HEK293 (cell line): ENCODE results near the gene GYS2.

Experiments used
- BCL11B ChIP-seq: fragments of 450-650 bp; formaldehyde crosslinking; IDR thresholded peaks from 2 replicates; pipeline ENCODE4 v1.5.1; 2016; ENCODE audit warnings: low read depth, missing biosample characterization, missing genetic modification characterization
- HOXD13 ChIP-seq: sonication (generic); formaldehyde crosslinking; IDR thresholded peaks from 2 replicates; pipeline ENCODE4 v1.8.0; 2022; ENCODE audit warnings: missing genetic modification reagents, borderline replicate concordance
- KLF16 ChIP-seq: fragments of 450-650 bp; formaldehyde crosslinking; IDR thresholded peaks from 2 replicates; pipeline ENCODE4 v1.5.1; 2017; ENCODE audit warnings: missing biosample characterization, missing genetic modification characterization
- KLF7 ChIP-seq: fragments of 450-650 bp; formaldehyde crosslinking; IDR thresholded peaks from 2 replicates; pipeline ENCODE4 v1.5.1; 2016; ENCODE audit warnings: missing biosample characterization, missing genetic modification characterization, borderline replicate concordance
- SETDB1 ChIP-seq: IDR thresholded peaks from one replicate; pipeline ENCODE4 v1.6.1; 2017; ENCODE audit warnings: mild to moderate bottlenecking, low read length, moderate library complexity, mixed read lengths; ENCODE audit not compliant: insufficient read length
- SP3 ChIP-seq: fragments of 450-650 bp; formaldehyde crosslinking; IDR thresholded peaks from 2 replicates; pipeline ENCODE4 v1.5.1; 2016; ENCODE audit warnings: missing biosample characterization, missing genetic modification characterization
- ZFHX2 ChIP-seq: fragments of 450-650 bp; formaldehyde crosslinking; conservative IDR thresholded peaks from 2 replicates; pipeline ENCODE4 v1.5.1; 2016; ENCODE audit warnings: missing biosample characterization, missing genetic modification characterization
- ZNF366 ChIP-seq: fragments of 450-650 bp; formaldehyde crosslinking; conservative IDR thresholded peaks from 2 replicates; pipeline ENCODE4 v1.5.1; 2016; ENCODE audit warnings: missing biosample characterization, missing genetic modification characterization
- ZNF514 ChIP-seq: fragments of 450-650 bp; formaldehyde crosslinking; IDR thresholded peaks from 2 replicates; pipeline ENCODE4 v1.5.1; 2016; ENCODE audit warnings: missing biosample characterization, missing genetic modification characterization
- ZNF518A ChIP-seq: fragments of 450-650 bp; formaldehyde crosslinking; conservative IDR thresholded peaks from 2 replicates; pipeline ENCODE4 v1.5.1; 2016; ENCODE audit warnings: low read depth, missing biosample characterization, missing genetic modification characterization
- ZNF610 ChIP-seq: fragments of 450-650 bp; formaldehyde crosslinking; IDR thresholded peaks from 2 replicates; pipeline ENCODE4 v1.5.1; 2016; ENCODE audit warnings: missing biosample characterization, missing genetic modification characterization, borderline replicate concordance
- ZSCAN30 ChIP-seq: fragments of 450-650 bp; IDR thresholded peaks from 2 replicates; pipeline ENCODE4 v1.5.1; 2018; ENCODE audit warnings: missing biosample characterization, mild to moderate bottlenecking, missing genetic modification characterization, moderate library complexity
- TF ChIP-seq, protein P1 (sequence below): fragments of 450-650 bp; formaldehyde crosslinking; IDR thresholded peaks from 2 replicates; pipeline ENCODE4 v1.5.1; 2016; ENCODE audit warnings: missing biosample characterization, missing genetic modification characterization, low read depth
- TF ChIP-seq, protein P2 (sequence below): fragments of 450-650 bp; formaldehyde crosslinking; IDR thresholded peaks from 2 replicates; pipeline ENCODE4 v1.5.1; 2016; ENCODE audit warnings: missing biosample characterization, missing genetic modification characterization, borderline replicate concordance
- TF ChIP-seq, protein P3 (sequence below): fragments of 450-650 bp; formaldehyde crosslinking; IDR thresholded peaks from 2 replicates; pipeline ENCODE4 v1.5.1; 2016; ENCODE audit warnings: missing biosample characterization, missing genetic modification characterization
- TF ChIP-seq, protein P4 (sequence below): fragments of 450-650 bp; formaldehyde crosslinking; optimal IDR thresholded peaks from 2 replicates; pipeline ENCODE3; 2016; ENCODE audit warnings: missing biosample characterization, mild to moderate bottlenecking, missing genetic modification characterization
- TF ChIP-seq, protein P5 (sequence below): fragments of 450-650 bp; formaldehyde crosslinking; IDR thresholded peaks from 2 replicates; pipeline ENCODE4 v1.5.1; 2016; ENCODE audit warnings: missing biosample characterization, missing genetic modification characterization

The GYS2 gene

DNA sequence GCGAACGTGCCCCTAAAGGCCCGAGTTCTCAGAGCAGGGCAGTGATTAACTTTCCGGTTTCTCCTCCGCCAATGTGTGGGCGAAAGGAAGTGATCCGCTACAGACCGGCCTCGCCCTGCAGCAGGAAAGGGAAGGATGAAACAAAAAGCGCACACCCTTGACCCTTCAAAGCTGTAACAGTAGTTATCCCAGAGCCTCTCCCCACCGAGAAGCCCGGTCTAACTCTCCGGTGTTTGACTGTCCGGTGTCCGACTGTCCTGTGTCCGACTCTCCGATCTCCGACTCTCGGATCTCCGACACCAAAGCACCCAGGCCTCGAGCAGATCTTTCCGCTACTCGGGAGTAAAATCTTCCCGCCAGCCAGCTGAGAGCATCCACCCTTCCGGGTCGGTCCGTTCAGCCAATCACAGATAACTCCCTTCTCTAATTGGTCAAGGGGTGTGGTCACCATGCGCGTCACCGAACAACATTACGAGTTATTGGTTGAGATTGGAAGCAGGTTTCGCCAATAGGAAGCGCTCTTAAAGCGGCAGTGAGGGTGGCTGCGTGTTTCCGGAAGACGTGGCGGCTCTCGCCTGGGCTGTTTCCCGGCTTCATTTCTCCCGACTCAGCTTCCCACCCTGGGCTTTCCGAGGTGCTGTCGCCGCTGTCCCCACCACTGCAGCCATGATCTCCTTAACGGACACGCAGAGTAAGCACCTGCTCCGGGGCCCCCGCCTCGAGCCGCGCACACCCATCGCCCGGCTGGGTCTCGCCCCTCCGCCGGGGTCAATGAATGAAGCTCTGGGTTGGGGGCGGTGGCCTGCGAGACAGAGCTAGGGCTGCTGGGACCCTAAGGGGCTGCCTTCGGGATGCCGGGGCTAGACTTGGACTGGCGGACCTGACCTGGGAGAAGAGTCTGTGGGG is 103.1 kb downstream of the GYS2 start, which contains the start of the genes GOLT1B and RECQL (continued):
- TF ChIP-seq, protein P1, sequence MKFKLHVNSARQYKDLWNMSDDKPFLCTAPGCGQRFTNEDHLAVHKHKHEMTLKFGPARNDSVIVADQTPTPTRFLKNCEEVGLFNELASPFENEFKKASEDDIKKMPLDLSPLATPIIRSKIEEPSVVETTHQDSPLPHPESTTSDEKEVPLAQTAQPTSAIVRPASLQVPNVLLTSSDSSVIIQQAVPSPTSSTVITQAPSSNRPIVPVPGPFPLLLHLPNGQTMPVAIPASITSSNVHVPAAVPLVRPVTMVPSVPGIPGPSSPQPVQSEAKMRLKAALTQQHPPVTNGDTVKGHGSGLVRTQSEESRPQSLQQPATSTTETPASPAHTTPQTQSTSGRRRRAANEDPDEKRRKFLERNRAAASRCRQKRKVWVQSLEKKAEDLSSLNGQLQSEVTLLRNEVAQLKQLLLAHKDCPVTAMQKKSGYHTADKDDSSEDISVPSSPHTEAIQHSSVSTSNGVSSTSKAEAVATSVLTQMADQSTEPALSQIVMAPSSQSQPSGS (tag by site-specific recombination): no peak
- TF ChIP-seq ZSCAN30 (tag by site-specific recombination) (peak; percentile 54; the same call in 1 of the 2 replicates), KLF16 (tag by site-specific recombination) (peak; percentile 62; the same call in 1 of the 2 replicates), ZFHX2 (tag by site-specific recombination) (peak; percentile 71), BCL11B (tag by site-specific recombination) (no peak), KLF7 (tag by site-specific recombination) (peak; percentile 92), HOXD13 (no peak), SETDB1 (peak; percentile 51), ZNF610 (tag by site-specific recombination) (0 out of 2 replicates have a peak, but pooled peaks have one; percentile 25), ZNF518A (tag by site-specific recombination) (peak; percentile 65), ZNF514 (tag by site-specific recombination) (no peak), SP3 (tag by site-specific recombination) (peak; percentile 81), ZNF366 (tag by site-specific recombination) (peak; percentile 78)
- TF ChIP-seq, protein P2, sequence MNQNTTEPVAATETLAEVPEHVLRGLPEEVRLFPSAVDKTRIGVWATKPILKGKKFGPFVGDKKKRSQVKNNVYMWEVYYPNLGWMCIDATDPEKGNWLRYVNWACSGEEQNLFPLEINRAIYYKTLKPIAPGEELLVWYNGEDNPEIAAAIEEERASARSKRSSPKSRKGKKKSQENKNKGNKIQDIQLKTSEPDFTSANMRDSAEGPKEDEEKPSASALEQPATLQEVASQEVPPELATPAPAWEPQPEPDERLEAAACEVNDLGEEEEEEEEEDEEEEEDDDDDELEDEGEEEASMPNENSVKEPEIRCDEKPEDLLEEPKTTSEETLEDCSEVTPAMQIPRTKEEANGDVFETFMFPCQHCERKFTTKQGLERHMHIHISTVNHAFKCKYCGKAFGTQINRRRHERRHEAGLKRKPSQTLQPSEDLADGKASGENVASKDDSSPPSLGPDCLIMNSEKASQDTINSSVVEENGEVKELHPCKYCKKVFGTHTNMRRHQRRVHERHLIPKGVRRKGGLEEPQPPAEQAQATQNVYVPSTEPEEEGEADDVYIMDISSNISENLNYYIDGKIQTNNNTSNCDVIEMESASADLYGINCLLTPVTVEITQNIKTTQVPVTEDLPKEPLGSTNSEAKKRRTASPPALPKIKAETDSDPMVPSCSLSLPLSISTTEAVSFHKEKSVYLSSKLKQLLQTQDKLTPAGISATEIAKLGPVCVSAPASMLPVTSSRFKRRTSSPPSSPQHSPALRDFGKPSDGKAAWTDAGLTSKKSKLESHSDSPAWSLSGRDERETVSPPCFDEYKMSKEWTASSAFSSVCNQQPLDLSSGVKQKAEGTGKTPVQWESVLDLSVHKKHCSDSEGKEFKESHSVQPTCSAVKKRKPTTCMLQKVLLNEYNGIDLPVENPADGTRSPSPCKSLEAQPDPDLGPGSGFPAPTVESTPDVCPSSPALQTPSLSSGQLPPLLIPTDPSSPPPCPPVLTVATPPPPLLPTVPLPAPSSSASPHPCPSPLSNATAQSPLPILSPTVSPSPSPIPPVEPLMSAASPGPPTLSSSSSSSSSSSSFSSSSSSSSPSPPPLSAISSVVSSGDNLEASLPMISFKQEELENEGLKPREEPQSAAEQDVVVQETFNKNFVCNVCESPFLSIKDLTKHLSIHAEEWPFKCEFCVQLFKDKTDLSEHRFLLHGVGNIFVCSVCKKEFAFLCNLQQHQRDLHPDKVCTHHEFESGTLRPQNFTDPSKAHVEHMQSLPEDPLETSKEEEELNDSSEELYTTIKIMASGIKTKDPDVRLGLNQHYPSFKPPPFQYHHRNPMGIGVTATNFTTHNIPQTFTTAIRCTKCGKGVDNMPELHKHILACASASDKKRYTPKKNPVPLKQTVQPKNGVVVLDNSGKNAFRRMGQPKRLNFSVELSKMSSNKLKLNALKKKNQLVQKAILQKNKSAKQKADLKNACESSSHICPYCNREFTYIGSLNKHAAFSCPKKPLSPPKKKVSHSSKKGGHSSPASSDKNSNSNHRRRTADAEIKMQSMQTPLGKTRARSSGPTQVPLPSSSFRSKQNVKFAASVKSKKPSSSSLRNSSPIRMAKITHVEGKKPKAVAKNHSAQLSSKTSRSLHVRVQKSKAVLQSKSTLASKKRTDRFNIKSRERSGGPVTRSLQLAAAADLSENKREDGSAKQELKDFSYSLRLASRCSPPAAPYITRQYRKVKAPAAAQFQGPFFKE (tag by site-specific recombination): no peak
- TF ChIP-seq, protein P3, sequence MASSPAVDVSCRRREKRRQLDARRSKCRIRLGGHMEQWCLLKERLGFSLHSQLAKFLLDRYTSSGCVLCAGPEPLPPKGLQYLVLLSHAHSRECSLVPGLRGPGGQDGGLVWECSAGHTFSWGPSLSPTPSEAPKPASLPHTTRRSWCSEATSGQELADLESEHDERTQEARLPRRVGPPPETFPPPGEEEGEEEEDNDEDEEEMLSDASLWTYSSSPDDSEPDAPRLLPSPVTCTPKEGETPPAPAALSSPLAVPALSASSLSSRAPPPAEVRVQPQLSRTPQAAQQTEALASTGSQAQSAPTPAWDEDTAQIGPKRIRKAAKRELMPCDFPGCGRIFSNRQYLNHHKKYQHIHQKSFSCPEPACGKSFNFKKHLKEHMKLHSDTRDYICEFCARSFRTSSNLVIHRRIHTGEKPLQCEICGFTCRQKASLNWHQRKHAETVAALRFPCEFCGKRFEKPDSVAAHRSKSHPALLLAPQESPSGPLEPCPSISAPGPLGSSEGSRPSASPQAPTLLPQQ (tag by site-specific recombination): no peak; the same call in none of the 2 replicates
- TF ChIP-seq, protein P4, sequence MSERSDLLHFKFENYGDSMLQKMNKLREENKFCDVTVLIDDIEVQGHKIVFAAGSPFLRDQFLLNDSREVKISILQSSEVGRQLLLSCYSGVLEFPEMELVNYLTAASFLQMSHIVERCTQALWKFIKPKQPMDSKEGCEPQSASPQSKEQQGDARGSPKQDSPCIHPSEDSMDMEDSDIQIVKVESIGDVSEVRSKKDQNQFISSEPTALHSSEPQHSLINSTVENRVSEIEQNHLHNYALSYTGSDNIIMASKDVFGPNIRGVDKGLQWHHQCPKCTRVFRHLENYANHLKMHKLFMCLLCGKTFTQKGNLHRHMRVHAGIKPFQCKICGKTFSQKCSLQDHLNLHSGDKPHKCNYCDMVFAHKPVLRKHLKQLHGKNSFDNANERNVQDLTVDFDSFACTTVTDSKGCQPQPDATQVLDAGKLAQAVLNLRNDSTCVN: no peak
- TF ChIP-seq, protein P5, sequence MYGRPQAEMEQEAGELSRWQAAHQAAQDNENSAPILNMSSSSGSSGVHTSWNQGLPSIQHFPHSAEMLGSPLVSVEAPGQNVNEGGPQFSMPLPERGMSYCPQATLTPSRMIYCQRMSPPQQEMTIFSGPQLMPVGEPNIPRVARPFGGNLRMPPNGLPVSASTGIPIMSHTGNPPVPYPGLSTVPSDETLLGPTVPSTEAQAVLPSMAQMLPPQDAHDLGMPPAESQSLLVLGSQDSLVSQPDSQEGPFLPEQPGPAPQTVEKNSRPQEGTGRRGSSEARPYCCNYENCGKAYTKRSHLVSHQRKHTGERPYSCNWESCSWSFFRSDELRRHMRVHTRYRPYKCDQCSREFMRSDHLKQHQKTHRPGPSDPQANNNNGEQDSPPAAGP (tag by site-specific recombination): peak; percentile 70; the same call in 1 of the 2 replicates
- TF ChIP-seq, all 188 proteins: peak for 38
